ENCODE data around the gene TMPO.

Gene TMPO, protein sequence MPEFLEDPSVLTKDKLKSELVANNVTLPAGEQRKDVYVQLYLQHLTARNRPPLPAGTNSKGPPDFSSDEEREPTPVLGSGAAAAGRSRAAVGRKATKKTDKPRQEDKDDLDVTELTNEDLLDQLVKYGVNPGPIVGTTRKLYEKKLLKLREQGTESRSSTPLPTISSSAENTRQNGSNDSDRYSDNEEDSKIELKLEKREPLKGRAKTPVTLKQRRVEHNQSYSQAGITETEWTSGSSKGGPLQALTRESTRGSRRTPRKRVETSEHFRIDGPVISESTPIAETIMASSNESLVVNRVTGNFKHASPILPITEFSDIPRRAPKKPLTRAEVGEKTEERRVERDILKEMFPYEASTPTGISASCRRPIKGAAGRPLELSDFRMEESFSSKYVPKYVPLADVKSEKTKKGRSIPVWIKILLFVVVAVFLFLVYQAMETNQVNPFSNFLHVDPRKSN

DNA sequence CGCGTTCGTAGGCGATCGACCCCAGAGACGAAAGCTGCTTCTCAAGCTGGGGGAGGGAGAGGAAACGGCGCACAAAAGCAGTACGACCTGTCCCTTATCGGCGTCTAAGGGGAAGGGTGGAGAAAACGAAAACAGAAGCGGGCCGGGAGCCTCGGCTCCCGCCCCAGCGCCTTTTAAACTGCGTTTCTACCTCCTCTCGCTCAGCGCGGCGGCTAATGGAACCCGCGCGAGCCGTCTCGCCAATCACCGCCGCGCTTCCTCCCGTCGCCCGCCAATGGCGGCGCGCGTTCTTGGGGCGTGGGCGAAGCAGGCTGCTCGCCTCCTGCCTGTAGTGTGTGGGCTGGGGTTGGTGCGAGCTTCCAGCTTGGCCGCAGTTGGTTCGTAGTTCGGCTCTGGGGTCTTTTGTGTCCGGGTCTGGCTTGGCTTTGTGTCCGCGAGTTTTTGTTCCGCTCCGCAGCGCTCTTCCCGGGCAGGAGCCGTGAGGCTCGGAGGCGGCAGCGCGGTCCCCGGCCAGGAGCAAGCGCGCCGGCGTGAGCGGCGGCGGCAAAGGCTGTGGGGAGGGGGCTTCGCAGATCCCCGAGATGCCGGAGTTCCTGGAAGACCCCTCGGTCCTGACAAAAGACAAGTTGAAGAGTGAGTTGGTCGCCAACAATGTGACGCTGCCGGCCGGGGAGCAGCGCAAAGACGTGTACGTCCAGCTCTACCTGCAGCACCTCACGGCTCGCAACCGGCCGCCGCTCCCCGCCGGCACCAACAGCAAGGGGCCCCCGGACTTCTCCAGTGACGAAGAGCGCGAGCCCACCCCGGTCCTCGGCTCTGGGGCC lies at the start of gene TMPO:
TSS of gene TMPO (plus strand) at position 304 of the 824 bp plus-strand sequence. CDS start at position 582, 278 bp downstream.
- TF ChIP-seq, protein P1, sequence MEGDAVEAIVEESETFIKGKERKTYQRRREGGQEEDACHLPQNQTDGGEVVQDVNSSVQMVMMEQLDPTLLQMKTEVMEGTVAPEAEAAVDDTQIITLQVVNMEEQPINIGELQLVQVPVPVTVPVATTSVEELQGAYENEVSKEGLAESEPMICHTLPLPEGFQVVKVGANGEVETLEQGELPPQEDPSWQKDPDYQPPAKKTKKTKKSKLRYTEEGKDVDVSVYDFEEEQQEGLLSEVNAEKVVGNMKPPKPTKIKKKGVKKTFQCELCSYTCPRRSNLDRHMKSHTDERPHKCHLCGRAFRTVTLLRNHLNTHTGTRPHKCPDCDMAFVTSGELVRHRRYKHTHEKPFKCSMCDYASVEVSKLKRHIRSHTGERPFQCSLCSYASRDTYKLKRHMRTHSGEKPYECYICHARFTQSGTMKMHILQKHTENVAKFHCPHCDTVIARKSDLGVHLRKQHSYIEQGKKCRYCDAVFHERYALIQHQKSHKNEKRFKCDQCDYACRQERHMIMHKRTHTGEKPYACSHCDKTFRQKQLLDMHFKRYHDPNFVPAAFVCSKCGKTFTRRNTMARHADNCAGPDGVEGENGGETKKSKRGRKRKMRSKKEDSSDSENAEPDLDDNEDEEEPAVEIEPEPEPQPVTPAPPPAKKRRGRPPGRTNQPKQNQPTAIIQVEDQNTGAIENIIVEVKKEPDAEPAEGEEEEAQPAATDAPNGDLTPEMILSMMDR (conservative IDR thresholded peaks at IDR 0.05; ENCODE audit: low read depth, low read length): no peak
- Histone ChIP-seq H3K27ac (peak within 1 kb of the TSS; percentile 99), H4K20me1 (ENCODE audit: insufficient read depth) (0 out of 2 replicates have a peak, but pooled peaks cover 5% of the 10 kb centered on the region), H3K4me3 (IDR thresholded peaks at IDR 0.05; ENCODE audit: insufficient read depth, low read depth, low read length) (no peak within 1 kb of the TSS), H3K4me2 (peak within 1 kb of the TSS; percentile 72), H2AFZ (ENCODE audit: low read depth) (peak within 1 kb of the TSS; percentile 31), H3K36me3 (ENCODE audit: insufficient read depth) (no peaks in the 10 kb centered on the region), H3K9ac (peak within 1 kb of the TSS; percentile 97), H3K4me1 (ENCODE audit: low read depth, poor library complexity, severe bottlenecking) (peaks cover 30% of the 10 kb centered on the region), H3K27me3 (ENCODE audit: insufficient read depth, low read depth) (no peaks in the 10 kb centered on the region), H3K79me2 (ENCODE audit: insufficient read depth, low read depth) (peaks cover 62% of the 10 kb centered on the region)

DNA sequence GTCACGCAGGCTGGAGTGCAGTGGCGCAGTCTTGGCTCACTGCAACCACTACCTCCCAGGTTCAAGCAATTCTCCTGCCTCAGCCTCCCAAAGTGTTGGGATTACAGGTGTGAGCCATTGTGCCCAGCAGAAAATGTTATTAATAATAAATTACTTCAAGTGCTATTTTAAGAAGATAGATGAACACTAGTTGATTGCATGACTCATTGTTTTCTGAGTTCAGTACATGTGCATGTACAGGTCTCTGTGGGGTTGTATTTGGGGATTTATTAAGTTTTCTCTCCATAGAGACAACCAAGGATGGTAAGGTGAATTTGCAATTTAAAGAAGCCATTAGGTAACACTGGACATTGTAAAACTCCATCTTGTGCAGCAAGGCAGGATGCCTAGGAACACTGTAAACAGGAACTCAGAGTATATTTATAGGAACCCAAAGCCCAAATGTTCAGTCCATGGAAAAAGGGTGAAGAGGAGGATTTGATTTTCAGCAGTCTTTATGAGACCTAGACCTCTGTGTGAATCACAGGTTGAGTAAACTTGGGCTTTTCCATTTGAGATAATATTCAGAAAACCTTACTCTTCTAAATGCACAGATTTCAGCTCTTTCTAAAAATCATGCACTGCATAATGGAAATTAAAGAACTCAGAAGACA lies 49.3 kb upstream of the TMPO start:
- Histone ChIP-seq H3K27ac (no peak overlapping the region), H3K27me3 (ENCODE audit: insufficient read depth, low read depth) (no peaks in the 10 kb centered on the region), H3K4me3 (IDR thresholded peaks at IDR 0.05; ENCODE audit: insufficient read depth, low read depth, low read length) (no peak overlapping the region), H3K36me3 (ENCODE audit: insufficient read depth) (no peaks in the 10 kb centered on the region), H4K20me1 (ENCODE audit: insufficient read depth) (no peaks in the 10 kb centered on the region), H2AFZ (ENCODE audit: low read depth) (no peak overlapping the region), H3K4me2 (no peak overlapping the region), H3K4me1 (ENCODE audit: low read depth, poor library complexity, severe bottlenecking) (no peaks in the 10 kb centered on the region), H3K79me2 (ENCODE audit: insufficient read depth, low read depth) (no peaks in the 10 kb centered on the region), H3K9ac (no peak overlapping the region)
- TF ChIP-seq, protein P1 (conservative IDR thresholded peaks at IDR 0.05; ENCODE audit: low read depth, low read length): no peak

DNA sequence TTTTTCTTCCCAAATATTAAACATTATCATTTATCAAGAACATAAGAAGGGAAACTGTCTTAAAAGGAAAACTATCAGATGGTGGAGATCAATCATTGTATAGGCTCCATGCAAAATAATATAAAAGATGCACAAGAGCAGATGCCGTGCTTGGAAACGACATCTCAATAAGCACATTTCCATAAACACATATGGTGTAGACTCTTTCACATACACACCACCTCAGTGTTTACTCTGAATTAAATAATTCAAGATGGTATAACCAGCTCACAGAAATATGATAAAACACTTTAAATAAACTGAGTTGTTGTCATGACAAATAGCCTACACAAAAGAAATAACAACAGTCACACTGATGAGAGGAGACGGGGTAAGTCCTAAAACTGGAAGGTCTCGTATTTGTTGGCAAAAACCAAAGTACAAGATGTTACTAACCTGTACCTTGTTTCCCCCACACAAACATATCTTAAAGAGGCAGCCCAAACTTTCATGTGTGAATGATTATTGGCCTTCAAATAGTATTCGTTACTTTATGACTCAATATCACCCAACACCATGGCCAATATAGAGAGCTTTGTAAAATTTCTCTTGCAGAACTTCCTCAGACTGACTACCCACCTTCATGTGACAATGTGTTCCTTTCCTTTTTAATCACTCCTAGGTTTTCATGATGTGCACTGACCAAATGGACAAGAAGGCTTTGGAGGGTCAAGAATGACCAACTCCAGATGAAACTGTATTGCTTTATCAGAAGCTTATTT lies 48.6 kb upstream of the TMPO start:
- H3K4me2 ChIP-seq: no peak overlapping the region
- H3K79me2 ChIP-seq (ENCODE audit: insufficient read depth, low read depth): no peaks in the 10 kb centered on the region
- TF ChIP-seq, protein P1 (conservative IDR thresholded peaks at IDR 0.05; ENCODE audit: low read depth, low read length): no peak
- H2AFZ ChIP-seq (ENCODE audit: low read depth): no peak overlapping the region
- H3K27me3 ChIP-seq (ENCODE audit: insufficient read depth, low read depth): no peaks in the 10 kb centered on the region
- H3K4me1 ChIP-seq (ENCODE audit: low read depth, poor library complexity, severe bottlenecking): no peaks in the 10 kb centered on the region
- H3K9ac ChIP-seq: no peak overlapping the region
- H4K20me1 ChIP-seq (ENCODE audit: insufficient read depth): no peaks in the 10 kb centered on the region
- H3K4me3 ChIP-seq (IDR thresholded peaks at IDR 0.05; ENCODE audit: insufficient read depth, low read depth, low read length): no peak overlapping the region
- H3K36me3 ChIP-seq (ENCODE audit: insufficient read depth): no peaks in the 10 kb centered on the region
- H3K27ac ChIP-seq: no peak overlapping the region

DNA sequence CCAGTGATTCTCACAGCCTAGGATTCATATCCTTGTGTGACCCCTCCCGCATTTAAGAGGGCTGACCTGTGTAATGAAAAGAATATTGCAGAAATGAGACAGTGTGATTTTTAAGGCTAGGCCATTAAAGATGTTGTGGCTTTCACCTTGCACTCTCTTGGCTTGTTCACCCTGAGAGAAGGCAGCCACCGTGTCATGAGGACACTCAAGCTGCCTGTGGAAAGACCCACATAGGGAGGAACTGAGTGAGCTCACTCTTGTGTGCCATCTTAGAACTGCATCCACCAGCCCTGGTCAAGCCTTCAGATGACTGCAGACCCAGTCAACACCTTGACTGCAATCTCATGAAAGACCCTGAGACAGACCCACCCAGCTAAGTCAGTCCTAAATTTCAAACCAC lies 46.3 kb upstream of the TMPO start:
- H3K4me2 ChIP-seq: no peak overlapping the region
- no peaks in the 10 kb centered on the region for H3K36me3 ChIP-seq (ENCODE audit: insufficient read depth)
- H4K20me1 ChIP-seq (ENCODE audit: insufficient read depth): no peaks in the 10 kb centered on the region
- H3K27ac ChIP-seq: no peak overlapping the region
- no peaks in the 10 kb centered on the region for H3K79me2 ChIP-seq (ENCODE audit: insufficient read depth, low read depth)
- no peak overlapping the region for H3K9ac ChIP-seq
- H3K4me1 ChIP-seq (ENCODE audit: low read depth, poor library complexity, severe bottlenecking): no peaks in the 10 kb centered on the region
- H2AFZ ChIP-seq (ENCODE audit: low read depth): no peak overlapping the region
- TF ChIP-seq, protein P1 (conservative IDR thresholded peaks at IDR 0.05; ENCODE audit: low read depth, low read length): no peak
- no peaks in the 10 kb centered on the region for H3K27me3 ChIP-seq (ENCODE audit: insufficient read depth, low read depth)
- no peak overlapping the region for H3K4me3 ChIP-seq (IDR thresholded peaks at IDR 0.05; ENCODE audit: insufficient read depth, low read depth, low read length)

Measured in KMS-11 (cell line).